ENCODE data around the gene KLHL29. TPM values are rescaled to one million over a fixed set of nuclear protein-coding genes. Genes with fewer than 3 reads are reported as not detected.
A peak's percentile ranks its signal among the peaks of the same experiment; 100 is the strongest.

The KLHL29 gene
- total RNA-seq, 1 experiment from 2014 or later: 5.2 TPM

GRCh38 chr2:23656597-23656973 lies 271.6 kb downstream of the KLHL29 start:
- DNase-seq (ENCODE audit: low read depth): no peak

GRCh38 chr2:23657371-23657770 lies 272.4 kb downstream of the KLHL29 start:
- no peak for DNase-seq (ENCODE audit: low read depth)

- DNase-seq (ENCODE audit: low read depth): no peak
These were observed 273.0 kb downstream of the KLHL29 start for GRCh38 chr2:23657934-23658333.

- no peak for DNase-seq (ENCODE audit: low read depth)
These were observed 273.5 kb downstream of the KLHL29 start for GRCh38 chr2:23658466-23658942.

GRCh38 chr2:23659328-23659727 lies 274.3 kb downstream of the KLHL29 start:
- DNase-seq (ENCODE audit: low read depth): no peak

- DNase-seq (ENCODE audit: low read depth): no peak
These were observed 274.8 kb downstream of the KLHL29 start for GRCh38 chr2:23659773-23660172.

- DNase-seq (ENCODE audit: low read depth): no peak
These were observed 275.3 kb downstream of the KLHL29 start for GRCh38 chr2:23660237-23660636.

GRCh38 chr2:23661276-23662050 lies 276.5 kb downstream of the KLHL29 start:
- no peak for DNase-seq (ENCODE audit: low read depth)

- no peak for DNase-seq (ENCODE audit: low read depth)
These were observed 277.5 kb downstream of the KLHL29 start for GRCh38 chr2:23662466-23662865.

GRCh38 chr2:23662941-23663920 lies 278.3 kb downstream of the KLHL29 start:
- DNase-seq (ENCODE audit: low read depth): no peak

GRCh38 chr2:23664066-23664788 lies 279.2 kb downstream of the KLHL29 start:
- no peak for DNase-seq (ENCODE audit: low read depth)

- DNase-seq (ENCODE audit: low read depth): no peak
These were observed 281.4 kb downstream of the KLHL29 start for GRCh38 chr2:23666241-23666979.

GRCh38 chr2:23666980-23667357 lies 282.0 kb downstream of the KLHL29 start:
- no peak for DNase-seq (ENCODE audit: low read depth)

GRCh38 chr2:23668756-23669304 lies 283.9 kb downstream of the KLHL29 start:
- no peak for DNase-seq (ENCODE audit: low read depth)

- no peak for DNase-seq (ENCODE audit: low read depth)
These were observed 284.6 kb downstream of the KLHL29 start for GRCh38 chr2:23669413-23670244.

GRCh38 chr2:23670245-23670592 lies 285.2 kb downstream of the KLHL29 start:
- no peak for DNase-seq (ENCODE audit: low read depth)

GRCh38 chr2:23673082-23673481 lies 288.1 kb downstream of the KLHL29 start:
- no peak for DNase-seq (ENCODE audit: low read depth)

GRCh38 chr2:23673830-23674679 lies 289.1 kb downstream of the KLHL29 start:
- DNase-seq (ENCODE audit: low read depth): peak; percentile 13

- no peak for DNase-seq (ENCODE audit: low read depth)
These were observed 290.5 kb downstream of the KLHL29 start for GRCh38 chr2:23675506-23675905.

Data from LHCN-M2 (cell line).